NT2/D1 (cell line): ENCODE results near the gene BAZ1A.

Experiments used
- YY1 ChIP-seq: IDR thresholded peaks from 2 replicates; pipeline ENCODE4 v1.6.1; 2011; ENCODE audit not compliant: insufficient read length, insufficient read depth
- ZNF274 ChIP-seq: IDR thresholded peaks from 2 replicates; pipeline ENCODE4 v1.6.1; 2011; ENCODE audit warnings: mild to moderate bottlenecking, low read depth, low read length

DNA sequence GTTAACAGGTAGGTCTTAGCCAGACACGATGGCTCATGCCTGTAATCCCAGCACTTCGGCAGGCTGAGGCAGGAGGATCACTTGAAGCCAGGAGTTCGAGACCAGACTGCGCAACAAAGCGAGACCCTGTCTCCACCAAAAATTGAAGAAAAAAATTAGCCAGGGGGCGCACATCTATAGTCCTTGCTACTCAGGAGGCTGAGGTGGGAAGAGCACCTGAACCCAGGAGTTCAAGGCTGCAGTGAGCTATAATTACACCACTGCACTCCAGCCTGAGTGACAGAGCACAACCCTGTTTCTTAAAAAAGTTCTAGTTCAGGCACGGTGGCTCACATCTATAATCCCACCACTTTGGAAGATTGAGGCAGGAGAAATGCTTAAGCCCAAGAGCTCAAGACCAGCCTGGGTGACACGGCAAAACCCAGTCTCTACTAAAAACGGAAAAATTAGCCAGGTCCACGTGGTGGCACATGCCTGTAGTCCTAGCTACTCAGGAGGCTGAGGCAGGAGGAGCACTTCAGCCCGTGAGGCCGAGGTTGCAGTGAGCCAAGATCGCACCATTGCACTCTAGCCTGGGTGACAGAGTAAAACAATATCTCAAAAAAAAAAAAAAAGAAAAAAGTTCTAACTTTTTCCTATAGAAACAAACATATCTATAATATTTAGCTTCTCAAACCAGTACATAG lies 9.1 kb downstream of the BAZ1A start:
- TF ChIP-seq ZNF274 (no peak), YY1 (no peak)
